ENCODE measurements around the gene CASP1.

DNA sequence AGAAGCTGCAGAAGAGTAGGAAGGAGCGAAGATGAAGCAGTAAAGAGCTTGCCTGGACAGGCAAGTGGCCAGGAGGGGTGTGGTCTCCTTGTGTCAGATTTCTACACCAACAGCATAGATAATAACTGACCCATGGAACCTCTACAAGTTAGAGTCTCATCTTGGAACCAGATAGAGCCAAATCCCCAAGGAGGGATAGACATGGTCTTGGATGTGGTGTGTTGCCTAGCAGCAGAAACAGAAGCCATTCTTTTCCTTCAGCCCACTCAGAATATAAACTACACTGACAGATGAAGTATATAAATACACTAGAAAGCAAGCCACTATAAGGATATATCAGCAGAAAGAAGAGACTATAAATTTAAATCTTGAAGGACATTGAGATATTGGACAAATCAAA is 14.5 kb upstream of the CASP1 start:
- TF ChIP-seq GATA2 (IDR thresholded peaks at IDR 0.05; ENCODE audit: low read depth, low read length) (no peak), GATA3 (IDR thresholded peaks at IDR 0.05; ENCODE audit: low read depth, low read length) (no peak)
